ENCODE measurements around the gene NPTX1. TPM values are rescaled to one million over a fixed set of nuclear protein-coding genes. Genes with fewer than 3 reads are reported as not detected.

Gene NPTX1
- total RNA-seq, 1 donor from 2014 or later: under 0.01 TPM

DNA sequence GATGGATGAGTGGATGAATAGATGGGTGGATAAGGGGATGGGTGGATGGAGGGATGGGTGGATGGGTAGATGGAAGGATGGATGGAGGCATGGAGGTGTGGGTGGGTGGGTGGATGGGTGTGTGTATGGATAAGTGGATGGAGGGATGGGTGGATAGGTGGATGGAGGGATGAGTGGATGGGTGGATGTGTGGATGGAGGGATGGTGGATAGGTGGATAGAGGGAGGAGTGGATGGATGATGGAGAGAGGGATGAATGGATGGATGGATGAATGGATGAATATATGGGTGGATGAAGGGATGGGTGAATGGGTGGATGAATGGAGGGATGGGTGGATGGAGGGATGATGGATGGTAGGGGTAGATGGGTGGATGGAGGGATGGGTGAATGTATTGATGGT, 27.5 kb upstream of the NPTX1 start:
- DNase-seq (ENCODE audit: low read depth in 2 of 2): no peak

DNA sequence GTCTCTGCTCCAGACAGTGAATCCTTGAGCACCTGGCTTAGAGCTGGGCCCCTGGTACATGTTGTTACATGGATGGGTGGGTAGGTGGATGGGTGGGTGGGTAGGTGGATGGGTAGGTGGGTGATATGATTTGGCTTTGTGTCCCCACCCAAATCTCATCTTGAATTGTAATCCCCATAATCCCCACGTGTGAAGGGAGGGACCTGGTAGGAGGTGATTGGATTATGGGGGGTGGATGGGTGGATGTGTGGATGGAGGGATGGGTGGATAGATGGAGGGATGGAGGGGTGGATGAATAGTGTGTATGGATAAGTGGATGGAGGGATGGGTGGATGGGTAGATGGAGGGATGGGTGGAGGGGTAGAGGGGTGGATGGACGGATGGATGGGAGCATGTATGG, 26.6 kb upstream of the NPTX1 start:
- DNase-seq (ENCODE audit: low read depth in 2 of 2): no peak

DNA sequence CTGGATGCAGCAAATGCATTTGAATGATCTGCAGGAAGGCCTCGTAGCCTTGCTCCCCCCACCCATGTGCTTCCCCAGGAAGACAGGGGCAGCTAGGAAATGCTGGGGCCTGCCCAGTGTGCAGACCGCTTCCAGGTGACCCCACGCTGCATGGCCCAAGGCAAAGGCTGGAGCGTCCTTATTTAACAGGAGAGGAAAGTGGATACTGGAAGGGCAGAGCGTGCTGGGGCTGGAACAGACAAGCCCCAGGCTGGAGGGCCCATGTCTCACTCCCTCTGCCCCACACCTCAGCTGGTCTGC, 26.1 kb upstream of the NPTX1 start:
- no peak for DNase-seq (ENCODE audit: low read depth in 2 of 2)

DNA sequence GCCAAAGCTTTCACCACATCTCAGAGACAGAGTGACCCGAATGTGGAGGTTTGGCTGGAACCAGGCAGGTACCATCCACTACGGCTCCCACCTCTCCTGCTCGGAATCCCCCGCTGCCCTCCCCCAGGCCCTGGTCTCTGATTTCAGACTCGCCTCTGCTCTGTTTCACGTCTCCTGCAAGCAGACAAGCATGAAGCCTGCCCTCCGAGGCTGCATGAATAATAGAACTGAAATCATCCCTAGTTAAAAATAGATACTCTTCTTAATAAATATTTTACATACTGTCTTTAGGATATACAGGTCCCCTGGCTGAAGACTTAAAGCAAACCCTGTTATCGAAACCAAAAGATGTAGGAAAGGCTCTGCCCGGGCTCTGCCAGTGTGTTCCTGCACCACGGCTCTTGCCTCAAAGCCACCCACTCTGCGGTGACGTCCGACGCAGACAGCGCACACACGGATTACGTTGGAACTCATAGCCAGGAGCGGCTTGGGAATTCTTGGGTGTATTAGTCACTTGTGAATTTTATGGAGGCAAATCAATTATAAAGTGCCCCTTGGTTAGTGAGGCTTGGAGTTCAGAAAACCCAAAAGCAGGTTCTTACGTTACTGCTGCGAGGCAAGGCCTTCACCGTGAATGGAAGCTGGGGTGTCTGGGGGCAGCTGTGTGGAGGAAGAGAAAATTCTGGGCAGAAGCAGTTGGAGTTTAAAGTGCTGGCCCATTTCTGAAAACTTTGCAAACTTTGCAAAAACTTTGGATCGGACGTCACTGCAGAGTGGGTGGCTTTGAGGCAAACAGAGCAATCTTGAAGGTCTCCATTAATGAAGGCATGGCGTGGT, 25.6 kb upstream of the NPTX1 start:
- no peak for DNase-seq (ENCODE audit: low read depth in 2 of 2)

DNA sequence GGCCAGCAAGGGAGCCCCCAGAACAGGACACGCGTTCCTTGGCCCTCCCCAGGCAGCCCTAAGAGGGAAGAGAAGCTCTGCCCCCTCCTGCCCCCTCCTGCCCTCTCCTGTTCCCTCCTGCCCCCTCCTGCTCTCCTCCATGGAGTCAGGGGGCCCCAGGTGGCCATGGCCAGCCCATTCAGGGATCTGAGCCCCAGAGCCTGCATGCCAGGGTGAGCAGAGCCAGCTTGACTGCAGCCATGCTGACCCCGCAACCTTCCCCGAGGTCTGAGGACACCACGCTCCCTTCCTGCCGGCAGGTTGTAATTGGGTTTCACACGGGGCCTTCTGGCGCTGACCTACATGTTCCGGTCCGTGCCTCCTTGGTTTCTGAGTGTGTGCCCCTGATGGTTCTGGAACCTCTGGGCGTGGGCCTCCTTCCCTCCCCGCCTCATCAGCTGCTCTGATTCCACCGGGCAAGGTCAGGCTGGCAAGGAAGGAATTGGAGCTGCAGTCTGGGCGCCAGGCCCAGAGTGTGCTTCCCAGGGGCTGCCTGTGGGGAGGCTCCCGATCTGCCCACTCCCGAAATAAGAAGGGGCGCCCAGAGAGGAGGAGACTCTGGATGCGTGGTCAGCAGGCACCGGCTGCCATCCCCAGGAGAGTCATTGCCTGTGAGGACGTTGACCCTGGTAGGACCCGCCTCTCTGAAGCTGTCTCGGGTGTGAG, 23.7 kb upstream of the NPTX1 start:
- DNase-seq (ENCODE audit: low read depth in 2 of 2): no peak

DNA sequence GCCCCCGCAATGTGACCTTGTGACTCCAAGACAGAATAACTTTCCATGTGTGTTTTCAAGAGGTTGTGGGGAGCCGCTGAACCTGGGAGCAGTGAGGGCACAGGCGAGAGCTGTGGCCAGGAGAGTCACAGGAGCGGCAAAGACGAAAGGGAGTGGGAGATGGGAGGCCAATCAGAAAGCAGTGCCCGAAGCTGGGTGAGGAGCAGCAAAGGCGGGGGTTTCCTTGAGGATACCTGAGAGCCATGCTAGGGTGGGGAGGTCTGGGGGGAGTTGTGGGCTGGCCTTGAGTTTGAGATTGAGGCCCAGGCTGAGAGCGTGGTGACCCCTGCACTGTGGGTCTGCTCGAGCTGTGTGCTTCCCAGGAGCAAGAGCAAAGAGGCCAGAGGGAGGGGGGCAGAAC, 23.2 kb upstream of the NPTX1 start:
- DNase-seq (ENCODE audit: low read depth in 2 of 2): no peak

DNA sequence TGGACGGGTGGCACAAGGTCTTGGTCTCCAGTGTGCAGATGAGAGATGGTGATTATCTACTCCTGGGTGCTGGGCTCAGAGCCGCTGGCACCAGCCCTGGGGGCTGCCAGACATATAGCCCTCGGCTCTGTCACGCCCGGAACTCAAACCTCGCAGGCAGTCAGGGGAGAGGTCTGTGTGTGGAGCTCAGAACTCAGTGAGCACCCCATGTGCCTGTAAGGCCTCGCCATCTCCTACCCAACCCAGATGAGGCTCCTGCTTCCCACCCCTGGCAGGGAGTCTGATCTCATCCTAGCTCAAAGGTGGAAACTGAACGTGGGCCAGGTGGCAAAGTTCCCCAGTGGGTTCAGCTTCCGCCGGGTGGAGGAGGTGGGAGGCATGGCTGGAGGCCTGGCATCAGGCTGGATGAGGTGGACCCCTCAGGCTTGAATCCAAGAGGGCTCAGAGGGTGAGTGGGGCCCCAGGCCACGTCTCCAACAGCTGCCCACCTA, 22.6 kb upstream of the NPTX1 start:
- no peak for DNase-seq (ENCODE audit: low read depth in 2 of 2)

DNA sequence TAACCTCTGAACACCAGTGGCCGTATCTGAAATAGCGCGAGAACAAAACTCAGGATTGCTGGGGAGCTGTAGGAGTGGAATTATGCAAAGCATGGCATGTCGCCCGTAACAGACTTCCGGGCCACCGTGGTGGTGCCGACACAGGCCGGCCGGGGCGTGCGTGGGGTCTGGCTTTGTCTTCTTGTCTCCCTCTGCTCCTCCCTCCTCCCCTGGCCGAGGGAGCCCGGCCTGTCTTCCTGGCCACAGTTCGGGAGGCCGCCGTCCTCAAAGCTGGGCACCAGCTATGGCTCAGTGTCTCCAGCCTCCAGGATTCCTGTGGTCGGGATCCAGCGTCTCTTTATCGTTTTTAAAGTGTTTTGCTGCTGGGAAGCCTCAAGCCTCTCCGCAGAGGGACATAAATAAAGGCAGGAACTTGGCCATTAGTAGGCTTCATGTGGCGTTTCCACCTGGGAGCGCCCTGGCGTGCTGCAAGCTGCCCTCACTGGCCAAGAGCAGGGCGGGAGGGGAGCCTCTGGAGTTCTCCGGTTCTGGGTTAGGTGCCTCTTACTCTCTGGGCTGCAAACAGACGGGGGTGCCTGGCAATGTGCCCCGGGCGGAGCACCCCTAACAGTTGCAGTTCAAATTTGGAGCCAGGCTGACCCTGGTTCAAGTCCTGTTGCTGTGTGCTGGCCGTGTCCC, 22.0 kb upstream of the NPTX1 start:
- peak in 1 of 2 donors; percentile 39 for DNase-seq (ENCODE audit: low read depth in 2 of 2)

DNA sequence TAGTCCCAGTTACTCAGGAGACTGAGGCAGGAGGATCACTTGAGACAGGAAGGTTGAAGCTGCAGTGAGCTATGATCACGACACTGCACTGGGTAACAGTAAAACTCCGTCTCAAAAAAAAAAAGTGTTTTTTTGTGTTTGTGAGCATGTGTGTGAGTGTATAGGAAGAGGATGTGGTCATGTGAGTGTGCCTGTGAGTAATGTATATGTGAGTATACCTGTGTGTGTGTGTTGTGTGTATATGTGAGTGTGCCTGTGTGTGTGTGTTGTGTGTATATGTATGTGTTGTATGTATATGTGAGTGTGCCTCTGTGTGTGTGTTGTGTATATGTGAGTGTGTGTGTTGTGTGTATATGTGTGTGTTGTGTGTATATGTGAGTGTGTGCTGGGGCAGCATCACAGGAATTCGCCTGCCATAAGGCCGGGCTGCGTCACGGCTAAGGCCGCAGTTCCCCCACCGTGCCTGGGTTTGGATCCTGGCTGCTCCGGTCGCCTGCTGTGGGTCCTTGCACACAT, 21.4 kb upstream of the NPTX1 start:
- no peak for DNase-seq (ENCODE audit: low read depth in 2 of 2)

DNA sequence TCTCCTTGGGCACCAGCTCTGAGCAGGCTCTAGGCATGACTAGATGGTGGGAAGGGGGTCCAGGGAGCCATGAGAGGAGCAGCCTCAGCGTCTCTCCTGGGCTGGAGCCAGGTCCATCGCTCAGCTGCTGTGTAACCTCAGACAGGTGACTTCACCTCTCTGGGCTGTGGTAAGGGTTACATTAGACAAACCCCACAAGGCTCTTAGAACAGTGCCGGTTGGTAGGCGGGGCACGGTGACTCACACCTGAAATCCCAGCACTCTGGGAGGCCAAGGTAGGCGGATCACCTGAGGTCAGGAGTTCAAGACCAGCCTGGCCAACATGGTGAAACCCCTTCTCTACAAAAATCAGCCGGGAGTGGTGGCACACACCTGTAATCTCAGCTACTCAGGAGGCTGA, 18.1 kb upstream of the NPTX1 start:
- no peak for DNase-seq (ENCODE audit: low read depth in 2 of 2)

DNA sequence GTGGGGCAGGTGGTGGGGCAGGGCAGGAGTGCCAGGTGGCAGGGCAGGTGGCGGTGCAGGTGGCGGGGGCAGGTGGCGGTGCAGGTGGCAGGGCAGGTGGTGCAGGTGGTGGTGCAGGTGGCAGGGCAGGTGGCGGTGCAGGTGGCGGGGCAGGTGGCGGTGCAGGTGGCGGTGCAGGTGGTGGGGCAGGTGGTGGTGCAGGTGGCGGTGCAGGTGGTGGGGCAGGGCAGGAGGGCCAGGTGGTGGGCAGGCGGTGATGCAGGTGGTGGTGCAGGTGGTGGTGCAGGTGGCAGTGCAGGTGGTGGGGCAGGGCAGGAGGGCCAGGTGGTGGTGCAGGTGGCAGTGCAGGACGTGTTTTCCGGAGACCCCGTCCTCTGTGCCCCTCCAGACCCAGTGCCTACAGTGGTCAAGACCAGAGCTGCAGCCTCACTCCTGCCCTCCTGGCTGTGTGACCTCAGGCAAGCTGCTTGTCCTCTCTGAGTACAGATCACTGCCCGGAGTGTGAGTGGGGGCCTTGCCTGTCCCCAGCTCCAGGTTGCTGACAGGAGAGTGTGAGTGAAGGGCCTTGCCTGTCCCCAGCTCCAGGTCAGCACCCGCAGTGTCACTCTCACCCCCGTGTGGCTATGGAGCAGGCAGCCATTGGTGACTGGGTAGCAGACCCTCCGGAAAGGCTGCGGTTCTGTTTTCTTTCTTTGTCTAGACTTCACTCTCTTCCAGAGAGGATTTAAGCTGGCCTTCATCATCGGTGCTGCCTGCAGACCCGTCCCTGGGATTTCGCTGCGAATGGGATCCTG, 16.1 kb upstream of the NPTX1 start:
- no peak for DNase-seq (ENCODE audit: low read depth in 2 of 2)

DNA sequence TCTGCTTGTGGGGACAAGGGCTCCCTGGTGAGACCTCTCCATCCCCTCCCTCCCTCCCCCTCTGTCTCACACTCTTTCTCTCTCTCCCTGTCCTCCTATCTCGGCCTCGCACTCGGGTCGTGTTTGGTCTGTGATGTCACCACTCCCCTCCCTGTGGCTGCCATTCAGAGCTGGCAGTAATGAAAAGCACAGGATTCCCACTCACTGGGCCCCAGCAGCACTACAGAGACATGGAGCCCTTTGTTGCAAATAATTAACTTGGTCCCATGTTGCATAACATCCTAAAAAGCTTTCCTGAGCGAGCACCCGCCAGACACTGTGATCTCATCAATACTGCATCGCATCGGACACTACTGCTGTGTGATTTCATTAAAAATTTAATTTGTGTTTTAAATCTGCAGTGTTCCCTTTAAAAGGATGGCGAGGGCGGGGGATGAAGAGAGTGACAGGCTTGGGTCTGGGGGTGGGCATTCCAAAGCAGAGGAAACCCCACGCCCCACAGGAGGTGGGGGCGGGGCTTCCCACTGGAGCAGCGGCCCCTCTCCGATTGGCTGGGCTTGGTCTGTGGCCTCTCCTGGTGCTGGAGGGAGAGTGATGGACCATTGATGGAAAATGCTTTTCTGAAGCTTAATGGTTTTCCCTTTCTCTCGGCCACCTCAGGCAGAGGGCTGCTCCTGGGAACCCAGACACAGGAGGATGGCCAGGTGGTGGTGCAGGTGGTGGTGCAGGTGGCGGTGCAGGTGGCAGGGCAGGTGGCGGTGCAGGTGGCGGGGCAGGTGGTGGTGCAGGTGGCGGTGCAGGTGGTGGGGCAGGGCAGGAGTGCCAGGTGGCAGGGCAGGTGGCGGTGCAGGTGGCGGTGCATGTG, 15.3 kb upstream of the NPTX1 start:
- no peak for DNase-seq (ENCODE audit: low read depth in 2 of 2)

DNA sequence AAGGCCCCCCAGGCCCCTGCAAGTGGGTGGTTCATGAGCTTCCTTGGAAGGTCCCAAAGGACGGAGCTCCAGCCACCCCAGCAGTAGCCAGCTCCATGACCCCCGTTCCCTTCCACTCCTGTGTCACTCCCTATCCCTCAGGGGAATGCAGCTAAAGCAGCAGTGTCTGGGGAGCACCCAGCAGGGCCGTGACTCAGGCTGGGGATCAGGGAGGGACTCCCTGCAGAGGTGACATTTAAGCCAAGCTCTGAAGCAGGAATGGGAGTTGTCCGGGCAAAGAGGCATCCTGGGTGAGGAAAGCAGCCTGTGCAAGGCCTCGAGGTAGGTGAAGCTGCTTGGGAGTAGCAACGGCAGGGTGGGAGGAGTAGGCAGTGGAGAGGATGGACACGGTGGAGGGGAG, 11.1 kb upstream of the NPTX1 start:
- no peak for DNase-seq (ENCODE audit: low read depth in 2 of 2)

DNA sequence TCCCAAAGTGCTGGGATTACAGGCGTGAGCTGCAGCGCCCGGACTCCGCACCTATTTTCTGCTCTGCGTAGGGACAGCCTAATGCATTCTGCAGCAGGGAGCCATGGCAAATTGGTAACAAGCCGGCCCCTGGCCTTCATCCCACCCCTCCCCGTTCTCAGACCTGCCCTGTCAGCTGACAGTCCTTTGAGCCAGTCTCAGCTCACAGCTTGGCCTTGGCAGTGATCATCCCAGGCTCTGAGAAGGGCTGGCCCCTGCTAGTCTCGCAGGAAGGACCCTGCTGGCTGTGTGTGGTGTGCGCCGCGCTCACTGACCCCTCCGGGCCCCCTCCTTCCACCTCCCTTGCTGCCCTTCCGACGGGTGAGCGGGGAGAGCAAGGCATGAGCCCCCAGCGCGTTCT, 10.3 kb upstream of the NPTX1 start:
- no peak for DNase-seq (ENCODE audit: low read depth in 2 of 2)

DNA sequence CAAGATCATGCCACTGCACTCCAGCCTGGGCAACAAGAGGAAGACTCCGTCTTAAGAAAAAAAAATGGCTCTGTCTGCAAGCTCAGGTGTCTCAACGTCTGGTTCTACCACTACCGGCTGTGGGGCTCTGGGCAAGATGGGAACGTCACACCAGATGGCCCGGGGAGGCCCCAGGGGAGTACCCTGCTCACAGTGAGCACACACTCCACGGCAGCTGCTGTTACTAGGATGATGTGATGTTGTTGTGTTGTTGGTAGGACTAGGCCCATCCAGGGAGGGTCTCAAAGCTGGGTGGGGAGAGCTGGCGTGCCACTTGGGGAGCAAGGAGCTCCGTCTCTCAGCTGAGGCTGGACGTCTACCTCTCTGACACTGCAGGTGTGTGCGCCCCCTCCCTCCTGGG, 9.4 kb upstream of the NPTX1 start:
- DNase-seq (ENCODE audit: low read depth in 2 of 2): no peak

DNA sequence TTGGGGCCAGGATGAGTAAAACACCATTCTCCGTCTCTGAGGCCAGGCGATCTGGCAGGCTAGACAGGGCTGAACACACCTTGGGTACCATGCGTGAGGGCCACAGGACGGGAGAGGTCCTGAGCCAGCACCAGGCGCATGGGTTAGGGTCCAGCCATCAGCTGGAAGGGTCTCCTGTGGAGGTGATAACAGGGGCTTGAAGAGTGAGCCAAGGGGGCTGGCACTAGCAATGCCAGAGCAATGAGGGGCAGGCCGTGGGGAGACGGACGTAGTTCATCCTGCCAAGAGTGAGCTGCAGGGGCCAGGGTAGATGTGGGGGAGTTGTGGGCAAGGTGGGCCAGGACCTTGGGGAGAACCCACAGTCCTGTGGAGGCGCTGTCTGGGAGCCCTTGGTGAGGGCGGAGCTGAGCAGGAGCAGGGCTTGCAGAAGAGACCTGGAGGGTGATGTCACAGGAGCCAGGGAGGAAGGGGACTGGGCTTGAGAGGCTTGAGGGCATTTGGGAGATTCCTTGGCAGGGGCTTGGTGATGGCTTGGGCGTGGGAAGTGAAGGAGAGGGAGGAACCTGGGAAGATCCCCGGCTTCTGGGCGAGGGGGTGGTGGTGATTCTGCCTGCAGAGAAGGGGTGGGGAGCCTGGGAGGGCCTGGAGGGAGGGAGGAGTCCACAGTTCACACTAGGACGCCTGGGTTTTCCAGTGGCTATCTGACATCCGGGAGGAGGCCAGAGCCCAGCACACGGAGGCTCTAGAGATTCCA, 6.3 kb upstream of the NPTX1 start:
- DNase-seq (ENCODE audit: low read depth in 2 of 2): no peak

DNA sequence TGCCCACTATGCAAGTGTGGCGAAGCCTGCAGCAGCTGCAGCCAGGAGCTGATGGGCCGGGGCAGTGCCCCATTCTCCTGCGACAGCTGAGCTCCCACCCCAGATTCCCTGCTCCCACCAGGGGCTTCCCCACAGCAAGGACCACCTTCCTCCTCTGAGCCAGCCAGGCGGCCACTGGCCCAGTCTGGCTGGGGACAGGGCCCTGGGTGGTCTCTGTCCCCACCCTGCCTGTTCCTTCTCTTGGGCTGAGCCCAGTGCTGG, 5.6 kb upstream of the NPTX1 start:
- no peak for DNase-seq (ENCODE audit: low read depth in 2 of 2)

DNA sequence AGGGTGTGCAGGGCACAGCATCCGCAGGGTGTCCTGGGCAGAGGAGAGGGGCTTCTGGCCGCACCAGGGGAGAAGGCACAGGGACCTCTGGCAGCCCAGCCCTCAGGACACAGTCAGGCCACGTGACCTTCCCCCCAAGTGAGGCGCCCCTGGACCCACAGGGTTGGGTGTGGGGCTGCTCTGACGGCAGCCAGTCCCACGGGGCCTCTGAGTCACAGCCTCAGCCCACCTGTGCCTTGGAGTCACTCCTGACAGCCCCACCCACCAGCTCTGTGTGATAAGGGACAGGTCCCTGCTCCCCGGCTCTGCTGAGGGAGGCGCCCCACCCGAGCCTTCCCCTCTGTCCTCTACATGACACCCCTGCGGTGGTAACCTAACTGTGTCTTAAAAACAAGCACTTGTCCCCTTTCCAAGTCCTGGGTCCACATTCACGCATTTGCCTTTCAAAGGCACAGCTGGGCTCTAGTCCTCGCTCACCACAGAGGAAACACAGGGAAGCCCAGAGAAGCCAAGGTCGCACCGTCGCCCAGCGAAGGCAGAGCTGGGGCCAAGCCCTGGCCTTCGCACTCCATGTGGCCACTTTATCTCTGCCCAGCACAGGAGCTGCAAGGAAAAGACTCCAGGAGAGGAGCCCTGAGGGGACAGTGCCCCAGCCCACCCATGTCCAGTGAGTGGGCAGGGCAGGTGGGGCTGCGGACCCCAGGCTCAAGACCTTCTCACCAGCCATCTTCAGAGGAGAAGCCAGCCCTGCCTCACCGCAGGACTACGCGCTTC, 5.1 kb upstream of the NPTX1 start:
- no peak for DNase-seq (ENCODE audit: low read depth in 2 of 2)

DNA sequence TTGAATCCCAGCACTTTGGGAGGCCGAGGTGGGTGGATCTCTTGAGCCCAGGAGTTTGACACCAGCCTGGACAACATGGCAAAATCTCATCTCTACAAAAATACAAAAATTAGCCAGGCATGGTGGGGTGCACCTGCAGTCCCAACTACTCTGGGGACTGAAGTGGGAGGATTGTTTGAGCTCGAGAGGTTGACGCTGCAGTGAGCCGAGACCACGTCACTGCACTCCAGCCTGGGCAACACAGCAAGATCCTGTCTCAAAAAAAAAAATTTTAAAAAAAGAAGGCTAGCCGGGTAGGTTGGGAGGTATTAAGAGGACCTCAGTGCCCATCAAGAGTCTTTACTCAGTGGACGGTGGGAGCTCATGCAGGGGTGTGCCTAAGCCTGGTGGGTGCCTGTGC, 3.8 kb upstream of the NPTX1 start:
- no peak for DNase-seq (ENCODE audit: low read depth in 2 of 2)

DNA sequence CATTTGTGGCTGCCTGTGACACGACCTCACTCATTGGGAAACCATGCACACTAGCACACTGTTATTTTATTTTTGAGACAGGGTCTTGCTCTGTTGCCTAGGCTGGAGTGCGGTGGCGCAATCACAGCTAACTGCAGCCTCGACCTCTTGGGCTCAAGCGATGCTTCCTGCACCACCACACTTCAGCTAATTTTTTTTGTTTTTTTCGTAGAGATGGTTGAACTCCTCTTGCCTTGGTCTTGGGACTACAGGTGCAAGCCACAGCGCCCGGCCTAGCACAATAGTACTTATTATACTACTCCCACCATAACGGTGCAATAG, 2.8 kb upstream of the NPTX1 start:
- DNase-seq (ENCODE audit: low read depth in 2 of 2): no peak
